A549 treated with AZD9567 at 1 μM for 4 hours (cell line): ENCODE measurements around the gene TBC1D32. TPM values are rescaled to one million over a fixed set of nuclear protein-coding genes. Genes with fewer than 3 reads are reported as not detected.

Source experiments
- total RNA-seq: library from RNA; stranded (reverse); fragments of 200-300 nt; extraction: Qiagen RNA extraction; gene quantifications from 5 replicates; pipeline ENCODE4 v1.2.3, GENCODE V29; 2022; ENCODE audit not compliant: insufficient read depth

The TBC1D32 gene, protein sequence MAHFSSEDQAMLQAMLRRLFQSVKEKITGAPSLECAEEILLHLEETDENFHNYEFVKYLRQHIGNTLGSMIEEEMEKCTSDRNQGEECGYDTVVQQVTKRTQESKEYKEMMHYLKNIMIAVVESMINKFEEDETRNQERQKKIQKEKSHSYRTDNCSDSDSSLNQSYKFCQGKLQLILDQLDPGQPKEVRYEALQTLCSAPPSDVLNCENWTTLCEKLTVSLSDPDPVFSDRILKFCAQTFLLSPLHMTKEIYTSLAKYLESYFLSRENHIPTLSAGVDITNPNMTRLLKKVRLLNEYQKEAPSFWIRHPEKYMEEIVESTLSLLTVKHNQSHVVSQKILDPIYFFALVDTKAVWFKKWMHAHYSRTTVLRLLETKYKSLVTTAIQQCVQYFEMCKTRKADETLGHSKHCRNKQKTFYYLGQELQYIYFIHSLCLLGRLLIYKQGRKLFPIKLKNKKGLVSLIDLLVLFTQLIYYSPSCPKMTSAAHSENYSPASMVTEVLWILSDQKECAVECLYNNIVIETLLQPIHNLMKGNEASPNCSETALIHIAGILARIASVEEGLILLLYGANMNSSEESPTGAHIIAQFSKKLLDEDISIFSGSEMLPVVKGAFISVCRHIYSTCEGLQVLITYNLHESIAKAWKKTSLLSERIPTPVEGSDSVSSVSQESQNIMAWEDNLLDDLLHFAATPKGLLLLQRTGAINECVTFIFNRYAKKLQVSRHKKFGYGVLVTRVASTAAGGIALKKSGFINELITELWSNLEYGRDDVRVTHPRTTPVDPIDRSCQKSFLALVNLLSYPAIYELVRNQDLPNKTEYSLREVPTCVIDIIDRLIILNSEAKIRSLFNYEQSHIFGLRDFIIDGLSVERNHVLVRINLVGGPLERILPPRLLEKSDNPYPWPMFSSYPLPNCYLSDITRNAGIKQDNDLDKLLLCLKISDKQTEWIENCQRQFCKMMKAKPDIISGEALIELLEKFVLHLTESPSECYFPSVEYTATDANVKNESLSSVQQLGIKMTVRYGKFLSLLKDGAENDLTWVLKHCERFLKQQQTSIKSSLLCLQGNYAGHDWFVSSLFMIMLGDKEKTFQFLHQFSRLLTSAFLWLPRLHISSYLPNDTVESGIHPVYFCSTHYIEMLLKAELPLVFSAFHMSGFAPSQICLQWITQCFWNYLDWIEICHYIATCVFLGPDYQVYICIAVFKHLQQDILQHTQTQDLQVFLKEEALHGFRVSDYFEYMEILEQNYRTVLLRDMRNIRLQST
- 0.58 to 1.8 TPM (median 1.3 TPM) in 4 of 5 replicates, not detected in the other for total RNA-seq

DNA sequence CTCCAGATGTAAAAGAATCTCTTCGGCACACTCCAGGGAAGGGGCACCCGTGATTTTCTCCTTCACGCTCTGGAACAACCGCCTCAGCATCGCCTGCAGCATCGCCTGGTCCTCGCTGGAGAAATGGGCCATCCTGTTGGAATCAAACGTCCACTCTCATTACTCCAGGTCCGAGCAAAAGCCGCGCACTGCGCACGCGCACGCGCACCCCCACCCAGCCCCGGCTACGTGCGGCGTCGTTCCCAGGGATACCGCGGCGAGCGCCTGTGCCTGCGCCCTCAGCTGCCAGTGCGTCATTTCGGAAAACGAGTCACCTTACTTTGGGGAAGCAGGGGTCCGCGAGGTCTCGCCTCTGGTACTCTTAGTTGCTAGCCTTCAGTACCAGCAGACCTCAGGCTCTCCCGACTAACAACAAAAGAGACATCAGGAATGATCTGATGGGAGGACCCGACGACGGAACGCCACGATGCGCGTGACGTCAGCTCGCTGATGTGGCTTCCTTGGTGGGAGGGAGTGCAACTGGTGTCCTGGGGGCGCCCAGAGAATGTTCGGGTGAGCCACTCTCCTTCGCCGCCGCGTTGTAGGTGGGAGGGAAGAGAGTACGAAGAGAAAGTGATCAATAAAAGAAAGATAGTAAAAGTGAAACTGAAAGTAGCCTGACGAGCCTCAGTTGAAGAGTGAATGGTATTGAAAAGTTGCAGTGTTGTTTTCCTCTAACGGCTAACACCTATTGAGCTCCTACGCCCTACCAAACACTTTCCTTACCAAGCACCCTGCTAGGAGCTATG lies at the start of gene TBC1D32:
Gene TBC1D32 (minus strand): TSS at position 182 of the 788 bp plus-strand sequence. CDS start 50 bp downstream, at position 132.

Other genes with a start within 250 kb of the TBC1D32 start
- 45.7 to 61.9 TPM (median 60.3 TPM) in 5 replicates for gene GJA1, start 101.2 kb upstream of the TBC1D32 start, total RNA-seq